ENCODE measurements around the gene CSF3. TPM values are rescaled to one million over a fixed set of nuclear protein-coding genes. Genes with fewer than 3 reads are reported as not detected.

The CSF3 gene
- total RNA-seq, 2 experiments from 2014 or later = not detected

DNA sequence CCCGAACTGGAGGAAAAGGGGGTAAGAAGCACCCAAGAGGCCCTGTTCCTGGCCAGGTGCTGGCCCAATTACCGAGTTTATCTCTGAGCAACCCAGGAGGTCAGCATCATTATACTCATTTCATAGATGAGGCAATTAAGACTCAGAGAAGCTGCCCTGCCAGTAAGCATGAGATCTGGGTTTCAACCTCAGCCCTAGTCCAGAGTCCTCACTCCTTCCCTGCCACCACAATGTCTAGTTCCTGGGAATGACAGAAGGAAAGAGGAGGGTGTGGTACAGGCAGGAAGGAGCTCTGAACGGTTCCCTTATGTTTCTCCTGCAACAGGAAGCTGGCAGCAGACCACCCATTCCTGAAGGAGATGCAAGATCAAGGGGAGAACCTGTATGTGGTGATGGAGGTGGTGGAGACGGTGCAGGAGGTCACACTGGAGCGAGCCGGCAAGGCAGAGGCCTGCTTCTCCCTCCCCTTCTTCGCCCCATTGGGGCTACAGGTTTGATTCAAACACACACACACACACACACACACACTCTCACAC is 45.0 kb upstream of the CSF3 start:
- no peaks in the 10 kb centered on the region for H3K9me3 ChIP-seq (ENCODE audit: low read length)
- DNase-seq (ENCODE audit: low spot score) = no peak
- CTCF ChIA-PET (ENCODE audit: unreplicated experiment) = no interaction called here
- no peaks in the 10 kb centered on the region for H3K79me2 ChIP-seq (ENCODE audit: insufficient read depth, low read depth, low read length)
- H3K4me1 ChIP-seq (ENCODE audit: insufficient read depth, low read length, poor library complexity, severe bottlenecking) = peaks cover 7% of the 10 kb centered on the region
- TF ChIP-seq CTCF (conservative IDR thresholded peaks at IDR 0.05; ENCODE audit: low read length) (no peak), EZH2phosphoT487 (IDR thresholded peaks at IDR 0.05; ENCODE audit: borderline replicate concordance, low read depth, low read length) (no peak)
- no peaks in the 10 kb centered on the region for H4K20me1 ChIP-seq (ENCODE audit: insufficient read depth, low read length)
- no peak overlapping the region for H3K4me2 ChIP-seq (ENCODE audit: low read length)
- no TSS peak for BruUV-seq (replicated peaks)
- POLR2A ChIA-PET = interaction anchor here (1.9 kb wide), 1 partner anchor 10 kb away, joined by 6 read pairs; the partner anchor contains the start of gene PSMD3
- intact Hi-C loops (cut with micrococcal nuclease; ENCODE audit: unreplicated experiment) = no loop called here
- H3K36me3 ChIP-seq (ENCODE audit: insufficient read depth, low read length) = no peaks in the 10 kb centered on the region
- no peak overlapping the region for H2AFZ ChIP-seq (ENCODE audit: low read length)
- no peak overlapping the region for H3K27ac ChIP-seq (ENCODE audit: low read depth, low read length, poor library complexity, severe bottlenecking)
- no peaks in the 10 kb centered on the region for H3K9me2 ChIP-seq (ENCODE audit: insufficient read depth, low read length)
- H3K4me3 ChIP-seq (ENCODE audit: low read depth, low read length, poor library complexity, severe bottlenecking) = no peak overlapping the region

DNA sequence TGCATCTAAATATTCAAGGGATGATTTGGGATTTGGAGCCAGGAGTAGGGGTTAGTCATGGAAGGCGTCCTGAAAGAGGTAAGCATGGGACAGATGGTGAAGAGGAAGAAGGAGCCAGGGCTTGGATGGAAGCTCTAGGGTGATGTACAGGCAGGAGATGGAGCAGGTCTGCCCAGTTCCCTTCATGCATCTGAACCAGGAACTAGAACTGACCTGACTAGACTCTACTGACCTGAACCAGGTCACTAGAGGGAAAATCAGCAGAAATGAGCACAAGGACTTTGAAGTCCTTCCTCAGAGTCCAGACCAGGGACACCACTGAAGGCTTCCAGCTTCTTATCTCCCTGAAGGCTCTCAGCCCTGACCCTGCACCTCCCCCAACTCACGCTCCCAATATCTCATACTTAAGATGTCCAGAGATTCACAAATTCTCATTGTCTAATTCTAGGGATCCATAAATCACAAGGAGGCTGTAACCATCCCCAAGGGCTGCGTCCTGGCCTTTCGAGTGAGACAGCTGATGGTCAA is 44.1 kb upstream of the CSF3 start:
- intact Hi-C loops (cut with micrococcal nuclease; ENCODE audit: unreplicated experiment) = no loop called here
- CTCF ChIA-PET (ENCODE audit: unreplicated experiment) = no interaction called here

More for the DNA sequence above, 44.1 kb upstream of the CSF3 start:
- Histone ChIP-seq H3K4me1 (ENCODE audit: insufficient read depth, low read length, poor library complexity, severe bottlenecking) (peaks cover 7% of the 10 kb centered on the region), H3K79me2 (ENCODE audit: insufficient read depth, low read depth, low read length) (no peaks in the 10 kb centered on the region), H3K9me3 (ENCODE audit: low read length) (no peaks in the 10 kb centered on the region), H3K9me2 (ENCODE audit: insufficient read depth, low read length) (no peaks in the 10 kb centered on the region), H3K4me2 (ENCODE audit: low read length) (no peak overlapping the region), H4K20me1 (ENCODE audit: insufficient read depth, low read length) (no peaks in the 10 kb centered on the region), H3K36me3 (ENCODE audit: insufficient read depth, low read length) (no peaks in the 10 kb centered on the region), H3K4me3 (ENCODE audit: low read depth, low read length, poor library complexity, severe bottlenecking) (no peak overlapping the region), H3K27ac (ENCODE audit: low read depth, low read length, poor library complexity, severe bottlenecking) (no peak overlapping the region), H2AFZ (ENCODE audit: low read length) (no peak overlapping the region)
- no peak for DNase-seq (ENCODE audit: low spot score)
- POLR2A ChIA-PET = interaction anchor here (0.6 kb wide), 1 partner anchor 66 kb away, joined by 3 read pairs; no protein-coding TSS in a partner anchor
- no peak for TF ChIP-seq CTCF (conservative IDR thresholded peaks at IDR 0.05; ENCODE audit: low read length)
- TF ChIP-seq EZH2phosphoT487 (IDR thresholded peaks at IDR 0.05; ENCODE audit: borderline replicate concordance, low read depth, low read length) = no peak
- BruUV-seq (replicated peaks) = no TSS peak
